ENCODE results near the gene NTM.

NTM gene

DNA sequence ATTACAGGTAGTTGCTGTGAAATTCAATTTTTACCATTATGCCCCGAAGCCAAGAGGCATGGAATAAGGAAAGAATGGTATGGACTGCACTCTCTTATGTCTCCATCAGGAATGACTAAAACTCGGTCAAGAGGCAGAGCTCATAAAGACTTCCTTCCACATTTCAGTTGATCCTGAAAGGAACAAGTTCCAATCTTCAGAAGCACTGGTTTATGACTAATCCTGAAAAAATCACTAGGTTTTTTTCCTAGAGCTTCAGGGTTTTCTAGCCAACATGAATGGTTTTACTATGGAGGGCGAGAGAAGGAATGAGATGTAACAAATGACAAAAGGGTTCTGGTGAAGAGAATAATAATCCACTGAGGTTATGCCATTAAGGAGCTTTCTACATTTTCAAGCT is 832.2 kb downstream of the NTM start:
- DNase-seq = no peak

GRCh38 chr11:132205006-132205405 is 834.6 kb downstream of the NTM start:
- DNase-seq = no peak

- DNase-seq = no peak
Measured at GRCh38 chr11:132205496-132205895, 835.1 kb downstream of the NTM start.

- DNase-seq = no peak
Measured at GRCh38 chr11:132206993-132207392, 836.6 kb downstream of the NTM start.

DNA sequence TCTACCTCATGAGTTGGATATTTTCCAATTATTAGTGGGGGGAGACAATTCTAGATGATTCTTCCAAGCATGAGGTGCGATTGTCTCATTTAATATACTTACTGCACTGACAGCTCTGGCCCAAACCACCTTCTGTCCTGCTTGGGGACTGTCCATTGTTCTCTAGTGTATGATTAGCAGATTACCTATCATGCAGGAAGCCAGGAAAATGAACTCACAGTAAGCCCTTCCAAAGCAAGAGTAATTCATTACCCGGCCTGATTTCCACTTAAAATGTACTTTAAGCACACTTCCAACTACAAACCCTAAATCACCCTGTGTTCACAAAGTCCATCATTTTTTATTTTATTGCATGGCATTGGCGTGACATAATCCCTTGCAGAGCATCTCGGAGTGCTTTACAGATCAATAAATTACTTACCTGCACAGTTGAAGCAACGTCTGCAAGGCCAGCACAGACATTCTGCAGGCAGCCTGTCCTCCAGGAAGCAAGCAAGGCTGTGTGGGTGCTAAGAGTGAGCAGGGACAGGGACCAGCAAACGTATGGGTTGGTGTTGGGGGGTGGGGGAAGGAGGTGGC is 838.2 kb downstream of the NTM start:
- no peak for DNase-seq

- DNase-seq = no peak
Measured at GRCh38 chr11:132211479-132211878, 841.1 kb downstream of the NTM start.

DNA sequence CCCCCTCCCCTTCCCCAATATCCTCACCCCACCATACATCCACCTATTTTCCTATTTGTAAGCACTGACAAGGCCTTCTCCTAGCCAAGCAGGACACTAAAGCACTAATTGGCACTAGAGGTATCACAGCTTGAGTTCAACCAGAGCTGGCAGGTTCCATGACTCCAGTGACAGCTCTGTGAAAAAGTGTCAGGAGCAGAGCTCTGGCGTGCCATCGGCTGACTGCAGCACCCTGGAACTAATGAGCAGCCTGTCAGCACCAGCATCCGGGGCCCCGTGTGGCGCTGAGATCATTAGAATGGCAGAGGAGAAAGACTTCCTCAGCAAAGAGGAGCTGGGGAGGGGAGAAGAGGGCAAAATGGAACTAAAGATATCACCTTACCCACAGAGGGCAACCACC is 847.4 kb downstream of the NTM start:
- DNase-seq = no peak

DNA sequence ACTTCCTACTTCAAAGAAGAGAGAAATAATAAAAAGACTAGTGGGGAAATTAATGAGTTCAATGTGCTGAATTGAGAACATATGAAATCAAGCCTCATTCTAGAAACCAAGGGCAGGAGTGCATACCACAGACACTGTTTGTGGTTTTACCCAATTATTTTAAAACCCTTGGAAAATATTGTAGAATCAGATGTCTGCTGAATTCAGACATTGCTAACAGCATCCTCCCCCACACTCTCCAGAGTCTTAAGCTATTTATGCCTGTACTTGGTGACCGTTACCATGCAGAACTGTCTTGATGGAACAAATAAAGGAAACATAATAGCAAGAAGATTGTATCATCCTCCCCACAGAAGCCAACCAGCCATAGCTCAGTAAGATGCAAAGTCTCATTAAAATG is 850.1 kb downstream of the NTM start:
- no peak for DNase-seq

- DNase-seq = no peak
Measured at GRCh38 chr11:132222345-132222744, 851.9 kb downstream of the NTM start.

- no peak for DNase-seq
Measured at GRCh38 chr11:132226522-132226921, 856.1 kb downstream of the NTM start.

- no peak for DNase-seq
Measured at GRCh38 chr11:132228746-132229325, 858.4 kb downstream of the NTM start.

GRCh38 chr11:132231656-132232347 is 861.4 kb downstream of the NTM start:
- peak; percentile 7 for DNase-seq

DNA sequence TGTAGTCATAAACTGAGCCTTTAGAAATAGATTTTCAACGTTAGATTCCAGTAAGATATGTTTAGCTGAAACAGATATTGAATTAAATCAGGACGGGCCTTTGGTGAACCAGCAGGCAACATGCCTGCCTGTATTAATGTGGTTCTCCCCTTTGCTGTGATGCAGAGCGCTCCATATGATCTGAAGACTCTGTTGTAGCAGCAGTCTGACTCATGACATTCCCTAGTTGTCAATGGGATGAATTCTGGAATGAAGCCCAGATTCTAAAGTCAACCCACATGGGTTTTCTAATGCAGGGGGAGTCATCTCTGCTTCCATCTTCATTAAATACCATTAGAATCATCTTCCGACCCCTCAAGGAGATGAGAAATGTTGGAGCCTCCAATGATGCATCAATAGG is 864.5 kb downstream of the NTM start:
- DNase-seq = no peak

DNA sequence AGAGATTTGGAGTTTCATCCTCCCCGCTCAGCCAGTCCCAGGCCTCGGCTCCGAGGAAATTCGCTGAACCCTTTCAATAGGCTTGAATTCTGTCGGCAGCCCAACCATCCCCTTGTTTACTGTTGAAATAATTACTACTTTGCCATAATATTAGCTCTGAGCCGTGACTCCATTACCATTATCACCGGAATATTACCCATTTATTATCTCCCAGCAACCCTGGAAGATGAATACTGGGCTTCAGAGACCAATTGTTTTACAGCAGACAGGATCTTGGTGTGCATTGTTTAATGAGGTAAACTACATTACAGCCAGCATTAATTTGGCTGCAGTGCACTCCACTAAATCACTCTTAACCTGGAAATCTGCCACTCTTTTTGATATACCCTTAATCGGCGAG is 867.4 kb downstream of the NTM start:
- no peak for DNase-seq

GRCh38 chr11:132238331-132238866 is 868.0 kb downstream of the NTM start:
- DNase-seq = no peak

GRCh38 chr11:132240374-132240773 is 870.0 kb downstream of the NTM start:
- DNase-seq = no peak

DNA sequence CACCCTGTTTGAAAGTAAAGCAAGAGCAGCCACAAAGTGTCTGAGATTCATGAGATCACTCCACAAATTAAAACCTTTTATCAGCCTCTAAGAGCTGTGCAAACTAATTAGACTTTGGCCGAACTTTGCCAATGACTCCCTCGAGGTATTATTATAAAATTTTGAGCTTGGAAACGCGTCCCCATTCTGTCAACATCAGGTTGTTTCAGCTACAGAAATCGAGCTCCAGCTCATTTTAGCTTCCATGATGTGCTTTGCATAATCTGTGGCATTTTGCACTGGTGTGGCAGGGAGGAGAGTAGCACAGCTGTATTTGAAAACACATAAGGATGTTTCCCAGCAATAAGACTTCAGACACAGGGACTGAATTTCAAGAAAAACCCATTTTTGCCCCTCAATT is 872.2 kb downstream of the NTM start:
- DNase-seq = peak; percentile 24

GRCh38 chr11:132244846-132245245 is 874.4 kb downstream of the NTM start:
- DNase-seq = no peak

DNA sequence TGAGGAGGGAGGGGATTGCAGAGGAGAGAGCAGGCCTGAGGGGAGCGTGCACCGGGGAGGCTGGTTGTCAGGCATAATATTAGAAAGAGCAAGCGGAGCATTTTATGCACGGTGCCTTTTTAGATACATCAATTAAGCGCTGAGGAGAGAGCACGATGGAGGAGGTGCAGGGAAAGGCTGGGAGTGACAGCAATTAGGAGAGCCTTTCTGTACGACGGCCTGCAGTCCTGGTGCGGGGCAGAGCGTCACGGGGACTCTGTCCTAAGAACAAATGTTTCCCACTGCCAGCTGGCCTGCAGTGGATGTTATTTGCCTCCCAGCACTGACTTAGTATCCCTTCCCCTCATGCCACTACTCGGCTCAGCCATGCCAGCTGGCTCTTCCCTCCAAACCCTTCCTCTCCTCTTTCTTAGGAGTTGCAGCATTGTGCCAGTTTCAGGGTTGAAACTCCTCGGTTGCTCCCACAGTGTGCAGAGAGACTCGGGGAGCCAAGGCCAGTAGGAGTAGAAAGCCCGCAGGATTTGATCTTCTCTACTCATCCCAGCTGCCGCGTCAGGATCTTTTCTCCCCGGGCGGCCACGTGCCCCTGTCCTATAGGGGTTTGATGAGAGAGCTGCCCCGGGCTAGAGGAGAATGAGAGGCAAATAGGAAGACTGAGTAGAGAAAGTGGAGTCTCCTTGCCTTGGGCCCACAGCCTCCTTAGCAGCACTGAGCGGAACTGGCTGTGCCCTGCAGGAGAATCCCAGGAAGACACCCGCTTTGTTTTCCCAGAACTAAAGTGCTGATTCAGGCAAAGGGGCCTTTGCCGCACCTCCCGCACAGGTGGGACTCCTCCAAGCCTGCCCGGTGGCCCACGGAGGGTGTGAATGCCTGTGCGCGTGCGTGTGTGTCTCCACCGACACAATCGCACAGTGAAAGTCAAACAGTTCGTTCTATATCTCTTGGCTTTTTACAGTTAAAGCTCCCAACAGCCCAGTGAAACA is 875.3 kb downstream of the NTM start:
- DNase-seq = no peak

GRCh38 chr11:132248580-132248979 is 878.2 kb downstream of the NTM start:
- DNase-seq = no peak

DNA sequence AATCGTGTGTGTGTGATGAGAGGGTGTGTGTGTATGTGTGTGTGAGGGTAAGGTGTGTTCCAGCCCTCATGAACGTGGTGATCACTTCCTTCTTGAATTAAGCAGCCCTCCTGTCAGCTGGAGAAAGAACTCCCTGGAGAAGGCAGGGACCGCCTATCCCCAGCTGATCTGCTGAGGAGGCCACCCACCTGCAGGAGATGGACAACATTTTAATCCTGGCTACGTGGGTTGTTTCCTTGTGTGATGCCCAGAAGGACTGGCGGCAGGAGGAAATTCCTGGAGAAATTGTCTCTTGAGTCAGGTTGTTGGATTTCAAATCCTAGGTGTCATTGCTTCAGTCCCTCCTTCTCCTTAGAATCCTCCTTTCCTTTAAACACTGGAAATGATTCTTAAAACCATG is 878.8 kb downstream of the NTM start:
- DNase-seq = no peak

DNA sequence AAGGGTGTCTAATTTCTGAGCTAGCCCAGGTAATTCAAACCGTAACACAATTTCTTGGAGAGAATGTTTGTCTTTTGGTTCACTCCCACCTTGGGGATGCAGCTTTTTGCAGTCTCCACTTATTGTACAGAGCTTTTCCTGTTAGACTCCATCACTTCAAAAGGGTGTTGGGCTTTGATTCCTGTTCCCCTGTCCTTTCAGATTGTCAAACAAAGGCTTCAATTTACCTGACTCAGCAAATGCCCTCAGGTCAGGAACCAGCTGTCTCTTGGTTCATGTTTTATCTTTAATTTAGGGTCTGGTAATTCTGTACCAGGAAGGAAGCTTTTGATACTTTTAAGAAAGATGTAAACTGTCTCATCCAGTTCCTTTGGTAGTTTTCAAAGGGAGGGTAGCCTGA is 880.6 kb downstream of the NTM start:
- no peak for DNase-seq

Data from NCI-H1436 (cell line).